NK-92 (cell line): Measurements from ENCODE around the gene CSMD2.

Source experiments
- DNase-seq: peaks from one replicate; lab custom pipeline; 2025; ENCODE audit not compliant: unreplicated experiment; lab: John Stamatoyannopoulos, UW

The CSMD2 gene

DNA sequence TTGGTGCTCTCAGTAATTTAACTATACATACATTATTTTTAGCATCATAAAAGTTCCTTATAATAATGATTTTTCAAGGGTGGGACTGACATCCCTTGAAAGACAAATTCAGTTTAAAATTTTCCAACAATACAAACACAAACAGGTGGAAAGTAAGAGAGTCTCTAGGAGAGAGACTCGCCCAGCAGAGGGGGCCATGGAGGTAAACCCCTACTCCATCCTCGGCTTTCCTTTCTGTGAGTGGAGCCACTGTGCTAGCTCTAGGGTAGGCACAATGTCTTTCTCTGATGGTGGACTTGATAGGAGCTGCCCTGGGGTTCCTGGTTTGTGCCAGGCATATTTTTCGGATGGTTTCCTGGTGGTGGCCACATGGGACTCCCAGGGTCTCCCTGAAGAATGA, 8.3 kb downstream of the CSMD2 start:
- DNase-seq: no peak

DNA sequence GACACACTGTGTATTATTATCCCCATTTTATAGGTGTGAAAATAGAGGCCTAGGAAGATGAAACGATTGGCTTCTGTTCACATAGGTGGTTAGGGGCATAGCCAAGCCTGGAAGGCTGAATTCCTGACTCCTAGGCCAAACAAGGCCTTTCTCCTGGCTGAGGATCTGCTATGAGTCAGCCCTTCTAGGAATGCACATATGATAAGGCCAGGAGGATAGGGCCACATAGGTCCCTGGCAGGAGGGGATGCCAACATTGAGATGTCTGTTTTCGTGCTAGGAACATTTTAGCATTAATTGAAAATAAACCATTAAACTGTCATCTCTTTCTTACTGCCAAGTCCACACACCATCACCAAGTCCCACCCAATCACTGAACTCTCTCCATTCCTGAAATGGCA, 9.2 kb downstream of the CSMD2 start:
- no peak for DNase-seq

DNA sequence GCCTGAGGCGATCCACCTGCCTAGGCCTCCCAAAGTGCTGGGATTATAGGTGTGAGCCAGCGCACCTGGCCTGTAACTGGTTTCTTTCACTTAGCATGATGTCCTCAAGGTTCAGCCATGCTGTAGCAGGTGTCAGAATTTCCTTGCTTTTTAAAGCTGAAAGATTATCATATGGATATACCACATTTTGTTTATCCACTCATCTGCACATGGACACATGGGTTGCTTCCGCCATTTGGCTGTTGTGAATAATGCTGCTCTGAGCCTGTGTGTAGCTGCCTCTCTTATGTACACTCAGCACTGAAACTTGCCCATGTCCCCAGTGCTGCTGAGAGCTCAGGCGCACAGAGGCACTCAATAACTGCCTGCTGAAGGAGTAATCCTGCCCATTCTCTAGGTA, 11.8 kb downstream of the CSMD2 start:
- no peak for DNase-seq

DNA sequence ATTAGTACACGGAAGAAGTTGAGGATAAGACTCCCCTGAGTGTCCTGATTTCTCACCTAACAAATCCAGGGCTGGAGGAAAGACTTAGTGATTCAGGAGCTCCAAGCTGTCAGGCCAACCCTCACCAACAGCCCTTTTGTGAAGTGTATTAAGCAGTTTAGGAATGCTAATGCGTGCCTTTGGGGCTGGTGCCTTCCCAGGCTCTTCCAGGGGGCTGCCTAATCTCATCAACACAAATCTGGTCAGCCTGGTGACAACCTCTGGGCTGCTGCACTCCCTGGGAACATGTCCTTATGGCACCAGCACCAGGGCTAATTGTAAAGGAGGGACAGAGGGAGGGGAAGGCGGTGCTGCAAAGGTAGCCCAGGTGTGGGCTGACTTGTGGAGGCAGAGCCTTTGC, 15.5 kb downstream of the CSMD2 start:
- DNase-seq: no peak

DNA sequence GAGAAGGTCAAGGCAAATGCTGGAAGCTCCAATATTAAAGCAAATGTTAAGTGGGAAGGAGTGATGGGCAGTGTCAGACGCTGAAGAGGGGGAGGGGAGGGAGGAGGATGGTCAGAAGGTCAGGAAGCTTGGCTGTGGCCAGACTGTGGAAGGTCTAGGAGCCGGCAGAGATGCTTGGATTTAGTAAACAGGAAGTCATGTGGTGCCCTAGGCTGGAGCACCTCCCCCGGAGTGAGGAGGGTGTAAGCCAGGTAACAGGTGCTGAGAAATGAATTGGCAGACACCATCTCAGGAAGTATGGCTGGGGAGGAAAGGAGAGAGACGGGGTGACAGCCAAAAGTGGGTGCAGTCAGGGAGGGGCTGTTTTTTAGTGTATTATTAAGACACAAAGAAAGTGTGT, 17.7 kb downstream of the CSMD2 start:
- no peak for DNase-seq

DNA sequence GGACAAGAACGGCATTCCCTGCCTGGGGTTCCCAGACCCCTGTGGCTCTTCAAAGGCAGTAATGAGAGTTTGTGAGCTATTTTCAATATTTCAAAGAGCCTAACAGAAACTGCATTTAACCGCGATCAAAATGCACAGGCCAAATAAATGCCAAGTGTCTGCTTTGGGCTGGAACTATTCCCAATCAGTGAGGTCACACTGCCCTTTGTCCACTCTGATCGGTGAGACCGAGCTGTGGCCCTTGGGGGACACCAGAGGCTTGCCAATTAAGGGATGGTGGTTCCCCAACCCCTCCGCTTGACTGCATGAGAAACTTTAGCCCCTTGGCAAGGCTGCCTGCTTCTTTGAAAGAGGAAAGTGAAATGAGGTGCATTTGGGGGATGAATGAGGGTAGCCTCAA, 20.3 kb downstream of the CSMD2 start:
- DNase-seq: no peak

DNA sequence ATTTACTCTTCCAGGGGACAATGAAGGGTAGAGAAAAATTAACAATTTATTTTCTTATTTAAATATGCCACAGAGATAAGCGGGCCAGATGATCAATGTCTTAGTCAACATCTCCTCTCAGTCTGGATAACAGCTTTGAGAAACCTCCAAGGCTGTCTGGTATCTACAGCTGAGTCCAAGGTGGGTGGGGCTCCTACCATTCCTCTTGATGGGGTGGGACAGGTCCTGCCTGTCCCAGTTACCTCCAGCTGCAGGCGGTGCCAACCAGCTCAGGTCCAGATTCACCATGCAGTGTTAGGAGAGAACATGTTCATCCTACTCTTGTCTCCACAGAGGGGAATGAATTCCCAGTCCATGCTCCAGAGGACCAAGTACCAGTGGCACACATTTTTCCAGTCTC, 21.1 kb downstream of the CSMD2 start:
- no peak for DNase-seq

DNA sequence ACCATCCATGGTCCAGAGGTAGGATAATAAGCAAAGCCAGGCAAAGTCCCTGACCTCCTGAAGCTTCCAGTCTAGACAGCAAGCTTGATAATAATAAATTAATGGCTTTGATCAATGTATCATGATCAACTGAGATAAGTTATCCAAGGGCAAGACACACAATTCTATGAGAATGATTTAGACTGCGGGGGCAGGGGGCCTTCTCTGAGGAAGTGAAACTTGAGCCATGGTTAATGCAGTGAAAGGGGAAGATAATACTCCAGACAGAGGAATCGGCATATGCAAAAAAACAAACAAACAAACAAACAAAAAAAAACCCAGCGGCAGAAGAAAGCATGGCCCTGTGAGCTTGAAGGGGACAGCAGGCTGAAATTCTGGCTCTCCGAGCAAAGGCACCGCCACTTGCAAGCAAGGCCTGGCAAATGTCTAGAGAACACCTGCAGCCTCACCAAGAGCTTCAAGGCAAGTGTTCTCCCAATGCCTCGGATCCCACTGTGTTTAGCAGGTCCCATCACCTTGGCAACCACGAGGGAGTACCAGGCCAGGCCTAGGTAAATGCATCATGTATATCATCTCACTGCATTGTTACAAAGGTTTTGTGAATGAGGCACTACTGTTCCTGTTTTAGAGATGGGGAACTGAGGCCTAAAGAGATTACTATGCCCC, 24.9 kb downstream of the CSMD2 start:
- no peak for DNase-seq

DNA sequence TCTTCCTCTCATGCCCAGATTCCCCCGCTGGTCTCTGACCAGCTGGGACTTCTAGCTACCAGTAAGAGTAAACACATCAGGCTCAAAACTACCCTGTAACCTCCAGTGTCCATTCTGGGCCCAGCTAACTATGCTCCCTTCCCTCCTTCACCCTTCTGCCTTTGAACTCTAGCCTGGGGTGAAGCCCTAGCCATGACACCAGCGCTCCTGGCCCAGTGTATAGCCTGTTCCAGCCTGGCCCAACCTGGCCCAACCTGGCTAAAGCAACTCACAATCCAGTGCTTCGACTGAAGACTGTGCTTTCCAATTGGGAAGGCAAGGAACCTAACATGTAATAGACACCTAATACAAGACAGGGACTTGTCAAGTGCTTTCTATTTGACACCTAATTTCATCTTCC, 27.6 kb downstream of the CSMD2 start:
- no peak for DNase-seq

DNA sequence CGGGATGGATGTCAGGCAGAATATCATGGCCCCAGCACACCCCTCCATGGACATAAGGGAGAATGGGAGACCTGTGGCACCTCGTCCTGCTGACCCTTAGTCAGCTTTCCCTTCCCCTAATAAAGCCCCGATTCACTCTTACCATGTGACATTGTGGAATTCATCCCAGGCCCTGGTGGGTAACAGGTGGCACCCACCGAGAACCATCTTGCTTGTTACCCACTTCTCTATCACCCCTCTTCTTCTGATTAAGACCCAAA, 32.9 kb downstream of the CSMD2 start:
- DNase-seq: no peak

DNA sequence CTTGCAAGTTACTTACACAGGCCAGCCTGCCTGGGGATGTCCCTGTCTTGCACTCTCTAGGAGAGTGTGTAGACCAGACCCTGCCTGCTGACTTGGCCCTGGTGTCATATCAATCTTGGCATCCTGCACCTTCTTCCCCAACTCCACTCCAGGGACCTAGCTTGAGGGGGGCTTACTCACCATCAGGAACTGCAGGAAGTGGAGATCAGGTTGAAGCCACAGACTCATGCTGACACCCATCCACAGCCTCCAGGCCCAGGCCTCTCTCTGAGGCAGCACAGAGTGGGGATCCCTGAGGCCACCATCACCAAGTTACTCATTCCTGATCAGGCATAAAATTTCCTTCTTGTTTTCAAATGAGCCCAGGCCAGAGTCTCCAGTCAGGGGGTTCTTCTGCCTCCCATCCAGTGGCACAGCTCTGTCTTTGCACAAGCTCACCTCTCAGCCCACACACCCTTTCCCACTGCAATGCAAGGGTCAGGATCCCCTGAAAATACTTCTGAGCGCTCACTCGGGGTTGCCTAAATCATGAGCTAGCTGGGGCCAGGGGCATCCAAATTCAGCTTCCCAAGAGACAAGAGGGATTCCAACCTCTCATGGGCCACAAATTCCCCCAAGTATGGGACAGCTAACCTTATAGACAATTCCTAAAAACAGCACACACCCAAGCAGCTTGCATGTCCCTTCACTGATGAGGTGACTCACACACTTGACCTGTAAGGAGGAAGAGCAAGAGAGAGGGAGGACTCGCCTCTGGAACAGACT, 33.5 kb downstream of the CSMD2 start:
- no peak for DNase-seq

DNA sequence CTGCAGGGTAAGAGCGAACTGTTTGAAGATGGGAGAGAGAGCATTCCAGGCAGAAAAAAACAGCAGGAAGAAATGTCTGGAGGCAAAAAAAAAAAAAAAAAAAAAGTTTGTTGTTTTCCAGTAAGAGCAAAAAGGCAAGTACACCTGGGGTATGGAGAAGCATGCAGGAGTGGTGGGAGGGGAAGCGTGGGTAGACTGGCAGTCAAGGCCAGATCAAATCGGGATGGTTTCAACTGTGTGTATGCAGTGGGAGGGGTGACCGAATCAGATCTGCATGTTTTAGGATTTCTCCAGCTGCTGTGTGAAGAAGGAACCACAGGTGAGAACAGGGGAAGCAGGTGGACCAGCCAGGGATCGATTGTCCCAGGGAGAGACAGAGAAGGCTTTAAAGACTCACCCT, 34.7 kb downstream of the CSMD2 start:
- no peak for DNase-seq

DNA sequence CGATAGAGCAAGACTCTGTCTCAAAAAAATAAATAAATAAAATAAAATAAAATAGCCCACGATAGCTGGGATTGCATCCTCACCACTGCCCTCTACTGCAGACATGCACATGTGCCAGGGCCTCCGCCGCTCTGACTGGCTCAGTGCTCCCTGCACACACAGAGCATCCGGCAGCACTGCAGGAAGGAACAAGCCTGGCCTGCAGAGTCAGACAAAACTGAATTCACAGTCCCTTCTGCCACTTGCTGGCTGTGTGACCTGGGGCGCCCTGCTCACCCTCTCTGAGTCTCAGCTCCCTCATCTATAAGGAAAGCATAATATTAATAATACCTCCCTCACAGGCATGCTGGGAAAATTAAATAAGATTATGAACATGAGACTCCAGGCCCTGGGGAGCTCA, 35.4 kb downstream of the CSMD2 start:
- DNase-seq: no peak

DNA sequence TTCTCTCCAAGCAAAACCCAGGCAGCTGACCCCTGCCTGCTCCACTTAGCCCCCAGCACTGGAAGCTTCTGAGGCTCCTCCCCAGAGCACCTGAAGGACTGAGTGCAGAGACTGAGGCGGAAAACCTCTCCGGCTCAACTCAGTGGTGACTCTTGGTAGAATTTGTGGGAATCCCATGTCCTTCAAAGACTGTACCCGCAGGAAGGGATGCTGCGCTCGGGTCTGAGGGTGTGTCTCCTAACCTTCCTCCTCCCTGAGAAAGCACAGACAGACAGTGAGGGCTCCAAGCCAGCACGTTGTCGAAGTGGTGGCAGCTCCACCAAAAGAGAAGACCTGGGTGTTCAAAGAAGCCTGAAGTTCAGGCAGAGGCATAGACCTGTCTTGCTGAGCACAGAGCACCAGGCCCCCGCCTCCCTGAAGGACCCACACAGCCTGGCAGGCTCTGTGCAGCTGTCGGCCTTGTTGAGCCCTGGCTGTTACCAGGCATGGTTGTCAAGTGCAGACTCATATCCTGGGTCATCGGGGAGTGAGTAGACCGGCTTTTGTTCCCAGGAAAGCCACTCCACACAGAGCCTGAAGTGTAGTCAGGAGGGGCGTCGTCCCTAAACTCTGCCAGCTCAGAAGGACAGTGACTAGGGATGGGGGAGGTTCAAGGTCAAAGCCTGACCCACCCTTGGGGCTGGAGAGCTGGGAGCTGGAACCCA, 36.7 kb downstream of the CSMD2 start:
- no peak for DNase-seq

DNA sequence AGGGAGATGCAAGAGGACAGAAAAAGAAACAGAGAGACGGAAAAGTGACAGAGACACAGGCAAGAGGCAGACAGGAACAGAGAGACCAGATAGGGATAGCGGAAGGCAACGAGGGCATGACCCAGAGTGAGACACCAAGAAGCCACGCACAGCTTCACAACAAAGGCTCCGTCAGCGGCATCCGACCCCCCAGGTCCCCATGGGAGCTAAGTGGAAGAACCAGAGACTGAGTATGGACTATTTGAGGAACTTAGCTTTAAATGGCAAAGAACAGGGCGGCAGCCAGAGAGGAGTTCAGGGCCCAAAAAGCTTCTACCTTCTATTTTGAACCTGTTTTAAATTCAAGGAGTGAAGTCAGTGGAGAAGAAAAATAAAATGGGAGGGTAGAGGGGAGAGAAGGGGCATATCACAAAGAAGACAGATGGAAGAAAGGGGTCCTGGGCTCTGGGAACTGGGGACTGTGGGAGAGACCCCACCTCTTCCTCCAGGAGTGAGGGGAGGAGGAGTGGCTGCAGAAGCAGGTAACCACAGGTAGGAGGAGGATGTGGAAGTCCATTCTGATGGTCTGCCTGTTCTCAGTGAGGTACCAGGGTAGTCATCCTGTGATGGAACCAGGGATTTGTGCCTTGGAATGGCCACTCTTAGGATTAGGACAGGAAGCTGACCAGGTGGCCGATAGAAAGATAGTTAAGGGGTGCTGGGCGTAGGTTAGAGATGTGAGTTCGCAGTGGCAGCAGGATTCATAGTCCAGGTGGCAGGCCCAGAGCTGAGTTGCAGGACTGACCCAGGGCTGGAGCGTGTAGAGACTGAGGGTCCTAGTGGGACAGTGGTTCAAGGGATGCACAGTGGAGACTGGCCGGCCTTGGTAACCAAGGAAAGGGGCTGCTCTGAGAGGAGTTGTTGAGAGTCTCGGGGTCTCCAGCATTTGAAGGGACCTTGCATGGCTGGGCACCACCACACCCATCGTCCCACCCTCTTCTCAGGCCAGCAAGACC, 37.7 kb downstream of the CSMD2 start:
- no peak for DNase-seq

DNA sequence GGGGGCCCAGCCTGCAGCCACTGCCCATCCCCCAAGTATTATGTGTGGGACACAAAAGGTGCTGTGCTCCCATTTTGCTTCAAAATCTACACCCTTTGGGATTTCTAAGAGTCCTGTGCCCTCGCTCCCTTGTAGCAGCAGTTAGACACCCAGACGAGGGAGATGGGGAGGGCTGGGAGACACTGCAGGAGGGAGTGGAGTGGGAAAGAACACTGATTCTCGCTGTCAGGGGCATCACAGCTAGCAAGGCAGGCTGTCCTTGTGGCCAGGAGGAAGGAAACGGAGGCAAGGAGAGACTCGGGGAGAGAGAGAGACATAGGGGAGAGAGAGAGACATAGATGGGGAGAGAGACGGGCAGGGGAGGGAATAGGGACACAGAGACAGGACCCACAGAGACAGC, 38.5 kb downstream of the CSMD2 start:
- DNase-seq: no peak

DNA sequence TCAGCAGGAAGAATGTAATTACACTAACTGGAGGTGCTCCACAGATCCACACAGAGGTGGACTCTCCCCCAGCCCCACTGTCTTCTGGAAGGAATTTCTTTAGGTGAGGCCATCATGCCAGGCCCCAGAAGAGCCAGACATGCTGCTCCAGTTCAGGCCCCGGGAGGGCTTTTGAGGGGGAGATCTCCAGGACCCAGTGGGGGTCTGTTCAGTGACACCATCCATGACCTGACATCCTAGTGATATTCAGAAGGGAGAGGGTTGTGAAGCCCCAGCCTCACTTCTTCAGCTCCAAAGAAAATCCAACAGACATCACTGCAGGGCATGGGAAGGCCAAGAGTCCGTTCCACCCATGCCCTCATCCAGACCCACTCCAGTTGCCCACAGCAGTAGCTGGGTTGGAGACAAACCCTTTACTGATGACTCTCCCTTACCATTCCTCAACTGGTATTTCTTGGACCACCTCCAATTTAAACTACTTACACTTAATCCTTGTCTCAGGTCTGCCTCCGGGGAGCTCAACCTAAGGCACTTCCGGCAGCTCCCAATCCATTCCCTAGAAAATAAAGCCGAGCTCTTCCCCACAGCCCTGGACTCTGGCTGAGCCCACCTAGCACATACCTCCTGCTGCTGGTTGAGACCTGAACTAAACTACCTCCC, 39.2 kb downstream of the CSMD2 start:
- DNase-seq: no peak

DNA sequence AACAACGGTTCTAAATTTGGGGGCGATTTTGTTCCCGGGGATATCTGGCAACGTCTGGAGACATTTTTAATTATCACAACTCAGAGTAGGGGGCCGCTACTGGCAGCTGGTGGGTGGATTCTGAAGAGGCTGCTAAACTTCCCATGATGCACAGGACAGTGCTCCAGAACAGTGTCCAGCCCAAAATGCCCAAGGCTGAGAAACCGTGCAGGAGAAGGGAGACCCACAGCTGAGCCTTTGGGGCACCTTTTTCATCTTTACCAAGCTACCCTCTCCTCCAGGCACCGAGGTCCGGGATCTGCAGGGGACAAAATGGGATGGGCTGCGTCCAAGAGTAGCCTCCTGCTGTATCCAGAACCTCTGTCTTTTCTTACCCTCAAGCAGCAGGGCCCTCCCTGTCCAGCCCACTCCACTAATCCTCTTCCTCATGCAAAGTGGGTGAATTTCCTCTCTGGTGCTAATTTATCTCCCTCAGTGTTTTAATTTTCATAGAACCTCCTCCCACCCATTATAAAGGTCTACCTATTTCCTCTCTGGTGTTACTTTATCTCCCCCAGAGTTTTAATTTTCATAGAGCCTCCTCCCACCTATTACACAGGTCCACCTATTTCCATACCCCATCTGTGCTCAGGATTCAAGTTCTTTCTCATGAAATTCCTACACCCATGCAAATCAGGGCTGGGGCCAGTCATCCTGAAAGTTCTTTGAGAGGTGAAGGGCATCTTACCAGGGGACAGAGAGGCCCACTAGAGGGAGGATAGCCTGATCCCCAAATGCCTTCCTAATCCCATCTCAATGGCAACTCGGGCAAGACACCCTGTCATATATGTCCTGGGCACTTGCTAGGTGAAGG, 42.7 kb downstream of the CSMD2 start:
- no peak for DNase-seq

DNA sequence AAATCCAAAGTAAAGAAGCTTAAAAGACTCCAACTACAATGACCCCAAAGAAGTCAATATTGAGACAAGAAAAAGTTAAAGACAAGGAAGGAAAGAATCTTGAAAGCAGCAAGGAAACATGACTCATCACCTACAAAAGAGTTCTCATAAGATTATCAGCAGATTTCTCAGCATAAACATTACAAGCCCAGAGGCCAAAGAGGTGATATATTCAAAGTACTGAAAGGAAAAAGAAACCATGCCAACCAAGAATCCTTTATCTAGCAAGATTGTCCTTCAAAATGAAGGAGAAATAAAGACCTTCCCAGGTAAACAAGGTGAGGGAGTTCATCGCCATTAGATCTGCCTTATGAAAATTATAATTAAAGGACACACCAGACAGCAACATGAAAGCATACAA, 49.8 kb downstream of the CSMD2 start:
- no peak for DNase-seq

DNA sequence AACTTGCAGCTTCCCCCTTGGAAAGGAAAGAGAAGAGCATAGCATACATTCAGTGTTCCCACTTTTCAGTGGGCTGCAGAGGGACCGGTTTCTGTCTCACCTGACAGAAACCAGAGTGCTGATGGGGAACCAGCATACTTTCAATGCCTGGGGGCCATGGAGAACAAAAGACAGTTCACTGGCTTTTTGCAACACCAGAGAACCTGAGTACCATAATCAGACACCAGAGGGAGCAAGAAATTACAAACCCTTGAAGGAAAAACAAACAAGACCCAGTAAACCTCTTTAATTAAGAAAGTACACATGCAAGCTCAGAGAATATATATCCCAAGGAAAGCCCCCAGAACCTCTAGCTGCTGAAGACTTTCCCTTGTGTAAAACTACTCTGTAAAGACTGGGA, 51.1 kb downstream of the CSMD2 start:
- no peak for DNase-seq
